GM13977 (cell line): Measurements from ENCODE around the gene ITPRID1.

ENCODE experiments used
- DNase-seq: peaks from one replicate; pipeline ENCODE4 v3.0.0; 2012; ENCODE audit warnings: low spot score
- in situ Hi-C: fragments of 300-500 bp; cut with MboI; formaldehyde crosslinking; loops from one replicate; pipeline ENCODE4 v1.12.0; 2022; ENCODE audit warnings: low sequenced_read_pairs, low pct_unique_long_range_greater_than_20kb, mixed read lengths, inconsistent platforms; ENCODE audit not compliant: unreplicated experiment
- TF ChIP-seq, protein P1 (sequence below): IDR thresholded peaks from 2 replicates; pipeline ENCODE4 v1.5.1; 2012; ENCODE audit warnings: mild to moderate bottlenecking, control low read depth; ENCODE audit not compliant: insufficient read depth; ENCODE audit errors: extremely low read depth, missing control alignments

The ITPRID1 gene

DNA sequence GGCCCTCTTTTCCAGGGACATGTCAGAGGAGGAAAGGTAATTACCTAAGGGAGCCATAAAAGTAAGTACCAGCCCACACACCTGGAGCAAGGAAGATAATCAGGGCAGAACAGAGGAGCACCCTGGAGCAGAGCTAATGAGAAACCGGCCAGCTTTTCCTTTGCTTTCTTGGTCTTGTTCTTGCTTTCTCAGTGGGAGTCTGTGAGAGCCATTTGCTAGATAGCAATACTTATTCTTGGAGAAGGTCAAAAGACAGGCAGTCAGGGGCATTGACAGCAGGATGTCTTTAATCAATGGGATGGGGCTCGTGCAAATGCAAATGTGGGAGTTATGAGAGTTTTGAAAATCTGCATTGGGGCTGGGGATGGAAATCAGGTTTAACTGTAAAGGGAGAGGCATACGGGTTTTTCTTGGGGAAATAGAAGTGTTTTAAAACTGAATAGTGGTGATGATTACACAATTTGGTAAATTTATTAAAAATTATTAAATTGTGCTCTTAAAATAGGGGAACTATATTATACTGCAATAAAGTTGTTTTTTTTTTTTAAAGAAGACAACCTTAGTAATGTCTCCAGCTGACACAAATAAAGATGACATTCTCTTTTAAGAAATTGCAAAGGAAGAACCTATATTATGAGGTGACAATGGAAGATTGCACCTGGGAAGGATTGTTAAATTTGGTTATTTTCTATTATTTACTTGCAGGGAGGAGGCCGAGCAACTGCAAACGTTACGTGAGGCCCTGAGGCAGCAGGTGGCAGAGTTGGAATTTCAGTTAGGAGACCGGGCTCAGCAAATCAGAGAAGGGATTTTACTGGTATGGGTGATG, 137.6 kb downstream of the ITPRID1 start:
- TF ChIP-seq, protein P1, sequence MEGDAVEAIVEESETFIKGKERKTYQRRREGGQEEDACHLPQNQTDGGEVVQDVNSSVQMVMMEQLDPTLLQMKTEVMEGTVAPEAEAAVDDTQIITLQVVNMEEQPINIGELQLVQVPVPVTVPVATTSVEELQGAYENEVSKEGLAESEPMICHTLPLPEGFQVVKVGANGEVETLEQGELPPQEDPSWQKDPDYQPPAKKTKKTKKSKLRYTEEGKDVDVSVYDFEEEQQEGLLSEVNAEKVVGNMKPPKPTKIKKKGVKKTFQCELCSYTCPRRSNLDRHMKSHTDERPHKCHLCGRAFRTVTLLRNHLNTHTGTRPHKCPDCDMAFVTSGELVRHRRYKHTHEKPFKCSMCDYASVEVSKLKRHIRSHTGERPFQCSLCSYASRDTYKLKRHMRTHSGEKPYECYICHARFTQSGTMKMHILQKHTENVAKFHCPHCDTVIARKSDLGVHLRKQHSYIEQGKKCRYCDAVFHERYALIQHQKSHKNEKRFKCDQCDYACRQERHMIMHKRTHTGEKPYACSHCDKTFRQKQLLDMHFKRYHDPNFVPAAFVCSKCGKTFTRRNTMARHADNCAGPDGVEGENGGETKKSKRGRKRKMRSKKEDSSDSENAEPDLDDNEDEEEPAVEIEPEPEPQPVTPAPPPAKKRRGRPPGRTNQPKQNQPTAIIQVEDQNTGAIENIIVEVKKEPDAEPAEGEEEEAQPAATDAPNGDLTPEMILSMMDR = no peak
- no peak for DNase-seq

DNA sequence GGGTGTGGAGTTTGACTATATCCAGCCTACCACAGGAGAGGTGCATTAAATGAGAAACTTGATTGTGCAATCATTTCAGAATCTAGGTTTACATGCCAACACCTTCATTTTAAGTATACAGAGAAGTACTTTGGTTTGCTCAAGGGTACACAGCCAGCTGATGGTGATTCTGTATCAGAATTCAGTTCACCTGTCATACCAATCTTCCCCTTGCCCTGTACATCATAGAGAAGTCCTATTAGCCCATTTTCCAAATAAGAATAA, 138.1 kb downstream of the ITPRID1 start:
- in situ Hi-C loops = no loop called here
- TF ChIP-seq, protein P1 = no peak
- no peak for DNase-seq

More for the DNA sequence above, 137.6 kb downstream of the ITPRID1 start:
- in situ Hi-C loops = no loop called here

DNA sequence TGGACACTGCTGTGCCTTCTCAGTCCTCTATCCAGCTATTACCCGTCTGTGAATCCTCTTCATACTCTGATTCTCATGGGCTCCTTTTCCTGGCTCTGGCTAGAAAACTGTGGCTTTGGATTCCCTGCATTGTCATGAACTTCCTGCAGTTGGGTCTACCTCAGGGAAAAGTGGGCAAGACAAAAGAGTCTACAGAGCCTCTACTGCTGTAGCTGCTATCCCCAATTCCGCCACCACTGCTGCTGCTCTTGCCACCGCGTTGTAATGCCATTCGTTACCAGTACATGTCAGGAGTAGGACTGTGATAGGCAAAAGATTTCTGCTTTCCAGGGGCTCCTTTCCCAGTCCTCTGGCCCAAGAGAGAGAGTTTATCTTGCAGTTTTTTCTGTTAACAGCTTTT, 149.2 kb downstream of the ITPRID1 start:
- TF ChIP-seq, protein P1 = no peak
- DNase-seq = no peak
- in situ Hi-C loops = no loop called here

DNA sequence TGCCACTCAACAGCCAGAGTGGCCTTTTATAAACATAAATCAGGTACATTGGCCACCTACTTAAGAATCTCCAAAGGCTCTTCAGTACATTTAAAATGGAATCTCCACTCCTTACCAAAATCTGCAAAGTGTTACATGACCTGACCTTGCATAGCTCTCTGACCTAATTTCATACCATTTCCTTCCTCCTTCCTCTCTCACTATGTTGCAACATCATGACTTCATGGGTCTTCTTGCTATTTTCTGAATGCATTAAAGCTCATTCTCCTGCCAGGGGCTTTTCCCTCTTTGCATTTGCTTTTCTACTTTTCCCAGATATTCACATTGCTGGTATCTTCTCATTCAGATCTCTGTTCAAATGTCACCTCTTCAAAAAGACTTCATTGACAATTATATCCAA, 151.0 kb downstream of the ITPRID1 start:
- no peak for DNase-seq

DNA sequence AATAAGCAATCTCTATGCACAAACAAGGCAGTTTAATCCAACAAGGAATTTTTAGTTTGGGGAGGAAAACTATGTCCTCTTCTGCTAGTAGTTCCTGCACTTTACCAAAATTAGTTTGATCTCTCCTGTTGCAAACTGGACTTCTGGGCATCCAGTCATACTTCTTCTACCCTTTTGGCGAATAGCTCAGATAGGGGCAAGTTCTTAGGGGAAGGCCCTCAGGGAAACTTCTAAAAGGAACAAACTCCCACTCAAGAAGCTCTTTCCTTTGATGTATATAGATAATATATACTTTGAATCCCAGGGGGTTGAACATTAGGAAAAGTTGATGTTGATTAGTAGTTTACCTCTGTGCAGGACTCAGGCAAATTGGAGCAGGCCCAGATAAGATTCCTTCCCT, 151.7 kb downstream of the ITPRID1 start:
- in situ Hi-C loops = no loop called here
- TF ChIP-seq, protein P1 = no peak
- no peak for DNase-seq

More for the DNA sequence above, 151.0 kb downstream of the ITPRID1 start:
- TF ChIP-seq, protein P1 = no peak
- in situ Hi-C loops = no loop called here

DNA sequence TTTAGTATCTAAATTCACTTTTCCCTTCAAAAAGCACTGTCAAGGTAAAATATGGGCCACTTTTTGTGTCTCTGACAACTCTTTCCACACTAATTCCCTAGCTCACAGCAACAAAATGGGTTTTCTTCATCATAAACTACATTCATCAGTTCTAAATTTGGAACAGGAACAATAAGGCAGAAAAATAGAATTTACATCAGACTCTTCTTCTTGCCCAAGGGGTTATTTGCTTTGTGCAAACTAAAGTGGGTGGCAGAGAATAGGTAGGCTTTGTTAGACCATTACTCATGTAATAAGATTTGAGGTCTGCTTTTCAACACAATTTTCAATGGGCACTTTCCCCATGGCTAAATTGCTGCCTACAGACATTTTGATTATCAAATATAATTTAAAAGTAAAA, 155.6 kb downstream of the ITPRID1 start:
- in situ Hi-C loops = no loop called here
- TF ChIP-seq, protein P1 = no peak

More for the DNA sequence above, 155.6 kb downstream of the ITPRID1 start:
- no peak for DNase-seq
